SK-N-SH (cell line): ENCODE results near the gene PPIL1. TPM values are rescaled to one million over a fixed set of nuclear protein-coding genes. Genes with fewer than 3 reads are reported as not detected.

Experiments
- CTCF ChIA-PET: fragments of 300-600, 350-600 bp; formaldehyde crosslinking; extraction: SDS; loops from one replicate; lab custom pipeline; 2021; lab: Yijun Ruan, JAX
- POLR2A ChIA-PET: fragments of 350-600 bp; sonication (Branson Sonifier 250); formaldehyde crosslinking; extraction: SDS; loops from one replicate; lab custom pipeline; 2020; ENCODE audit warnings: antibody characterized with exemption, inconsistent platforms; lab: Yijun Ruan, JAX
- DNase-seq: peaks from one replicate; pipeline ENCODE4 v3.0.0; 2012
- H2AFZ ChIP-seq: fragments of 200-600 bp; sonication (generic); 2 replicates; pipeline ENCODE4 v1.8.1; 2016; ENCODE audit warnings: antibody characterized with exemption, mild to moderate bottlenecking, low read depth
- H3F3A ChIP-seq: fragments of 200-600 bp; sonication (generic); replicated peaks from 2 replicates; pipeline ENCODE3; 2016; ENCODE audit warnings: antibody characterized with exemption, mild to moderate bottlenecking; ENCODE audit not compliant: insufficient read depth
- H3K27ac ChIP-seq, 2 experiments: fragments of 200-500 bp in 1 of 2; fragments of 200-600 bp in 1 of 2; sonication (Bioruptor generic) in 1 of 2; sonication (generic), shearing (Covaris generic) in 1 of 2; 2 replicates each; pipeline versions ENCODE4 v1.5.1 to v1.6.1; 2014 to 2016; ENCODE audit warnings: low read depth in 2 of 2, inconsistent platforms in 1 of 2, low read length in 1 of 2, mild to moderate bottlenecking in 1 of 2, mixed read lengths in 1 of 2
- H3K27me3 ChIP-seq: fragments of 200-600 bp; sonication (generic), shearing (Covaris generic); 2 replicates; pipeline ENCODE4 v1.6.1; 2016; ENCODE audit warnings: mixed run types; ENCODE audit not compliant: insufficient read depth
- H3K36me3 ChIP-seq, 2 experiments: fragments of 200-500 bp in 1 of 2; fragments of 200-600 bp in 1 of 2; sonication (Bioruptor generic) in 1 of 2; sonication (generic) in 1 of 2; replicated peaks in 1 of 2; 2 replicates each; pipeline versions ENCODE3 to v1.5.1; 2014 to 2016; ENCODE audit warnings: low read length in 1 of 2, mild to moderate bottlenecking in 1 of 2; ENCODE audit not compliant: insufficient read depth in 2 of 2, control insufficient read depth in 1 of 2
- H3K4me1 ChIP-seq, 2 experiments: fragments of 200-500 bp in 1 of 2; fragments of 200-600 bp in 1 of 2; sonication (Bioruptor generic) in 1 of 2; sonication (generic), shearing (Covaris generic) in 1 of 2; 2 replicates each; pipeline versions ENCODE4 v1.5.1 to v1.6.1; 2014 to 2016; ENCODE audit warnings: low read depth in 1 of 2, low read length in 1 of 2, mixed run types in 1 of 2; ENCODE audit not compliant: insufficient read depth in 2 of 2, control insufficient read depth in 1 of 2
- H3K4me2 ChIP-seq: fragments of 200-600 bp; sonication (generic), shearing (Covaris generic); 2 replicates; pipeline ENCODE4 v1.6.1; 2017; ENCODE audit warnings: mixed run types
- H3K4me3 ChIP-seq, 2 experiments: fragments of 200-500 bp in 1 of 2; fragments of 200-600 bp in 1 of 2; sonication (Bioruptor generic) in 1 of 2; sonication (generic), shearing (Covaris generic) in 1 of 2; 2 replicates each; pipeline versions ENCODE4 v1.5.1 to v1.8.1; 2014 to 2016; ENCODE audit warnings: low read depth in 2 of 2, inconsistent platforms in 1 of 2, low read length in 1 of 2, mild to moderate bottlenecking in 1 of 2, mixed read lengths in 1 of 2, moderate library complexity in 1 of 2
- H3K79me2 ChIP-seq: fragments of 200-600 bp; sonication (generic); 2 replicates; pipeline ENCODE4 v1.8.1; 2017; ENCODE audit warnings: mild to moderate bottlenecking; ENCODE audit not compliant: insufficient read depth
- H3K9ac ChIP-seq: fragments of 200-600 bp; sonication (generic); 2 replicates; pipeline ENCODE4 v1.6.1; 2017; ENCODE audit warnings: mixed run types
- H3K9me2 ChIP-seq: fragments of 200-600 bp; sonication (generic); 2 replicates; pipeline ENCODE4 v1.6.1; 2017; ENCODE audit warnings: mixed run types
- H3K9me3 ChIP-seq: fragments of 200-600 bp; sonication (generic); 2 replicates; pipeline ENCODE4 v1.6.1; 2017; ENCODE audit warnings: mixed run types, mild to moderate bottlenecking, moderate library complexity
- H4K20me1 ChIP-seq: fragments of 200-600 bp; sonication (generic); 2 replicates; pipeline ENCODE4 v1.6.1; 2017; ENCODE audit warnings: mild to moderate bottlenecking, mixed run types; ENCODE audit not compliant: insufficient read depth
- EZH2phosphoT487 ChIP-seq: fragments of 200-600 bp; sonication (generic); IDR thresholded peaks from 2 replicates; pipeline ENCODE4 v1.6.1; 2017; ENCODE audit warnings: low read depth, mixed run types, mild to moderate bottlenecking, antibody characterized with exemption, moderate library complexity, borderline replicate concordance
- FOSL2 ChIP-seq: IDR thresholded peaks from 2 replicates; pipeline ENCODE4 v1.4.0; 2012; ENCODE audit warnings: low read depth, mild to moderate bottlenecking, moderate library complexity, borderline replicate concordance
- IRF3 ChIP-seq: fragments of 150-350 bp; IDR thresholded peaks from 2 replicates; pipeline ENCODE4 v1.6.1; 2016; ENCODE audit warnings: mild to moderate bottlenecking, low read depth, low read length
- MAX ChIP-seq: IDR thresholded peaks from 2 replicates; pipeline ENCODE4 v1.4.0; 2012; ENCODE audit warnings: low read depth
- MXI1 ChIP-seq: IDR thresholded peaks from 2 replicates; pipeline ENCODE4 v1.6.1; 2012; ENCODE audit warnings: mild to moderate bottlenecking, low read depth, low read length, improper control_type of control experiment
- NRF1 ChIP-seq: IDR thresholded peaks from 2 replicates; pipeline ENCODE4 v1.6.1; 2012; ENCODE audit warnings: low read depth, mild to moderate bottlenecking, low read length
- PBX3 ChIP-seq: IDR thresholded peaks from 2 replicates; pipeline ENCODE4; 2012
- POLR2AphosphoS5 ChIP-seq: IDR thresholded peaks from 2 replicates; pipeline ENCODE4 v1.6.1; 2012; ENCODE audit warnings: low read depth, low read length
- RAD21 ChIP-seq: IDR thresholded peaks from 2 replicates; pipeline ENCODE4 v1.6.1; 2012; ENCODE audit warnings: mild to moderate bottlenecking, low read length
- RCOR1 ChIP-seq: fragments of 150-350 bp; IDR thresholded peaks from 2 replicates; pipeline ENCODE4 v1.6.1; 2017; ENCODE audit warnings: antibody characterized with exemption, low read length
- RXRA ChIP-seq: IDR thresholded peaks from 2 replicates; pipeline ENCODE4 v1.4.0; 2012; ENCODE audit warnings: low read depth, mild to moderate bottlenecking, borderline replicate concordance
- SIN3A ChIP-seq: IDR thresholded peaks from 2 replicates; pipeline ENCODE4 v1.6.1; 2012; ENCODE audit warnings: low read depth, mild to moderate bottlenecking, low read length, moderate library complexity, borderline replicate concordance
- SMC3 ChIP-seq: IDR thresholded peaks from 2 replicates; pipeline ENCODE4 v1.6.1; 2012; ENCODE audit warnings: low read depth, low read length, improper control_type of control experiment
- TAF1 ChIP-seq: IDR thresholded peaks from 2 replicates; pipeline ENCODE4 v1.6.1; 2012; ENCODE audit warnings: low read depth, mild to moderate bottlenecking, low read length, moderate library complexity, borderline replicate concordance
- TCF12 ChIP-seq: IDR thresholded peaks from 2 replicates; pipeline ENCODE4 v1.4.0; 2012
- TEAD4 ChIP-seq: IDR thresholded peaks from 2 replicates; pipeline ENCODE4 v1.4.0; 2012; ENCODE audit warnings: mild to moderate bottlenecking, borderline replicate concordance; ENCODE audit not compliant: insufficient read depth
- USF2 ChIP-seq: fragments of 150-350 bp; IDR thresholded peaks from 2 replicates; pipeline ENCODE4 v1.6.1; 2017; ENCODE audit warnings: antibody characterized with exemption, low read length, low read depth, borderline replicate concordance
- YY1 ChIP-seq: IDR thresholded peaks from 2 replicates; pipeline ENCODE4 v1.4.0; 2012; ENCODE audit warnings: low read depth, mild to moderate bottlenecking
- ZBTB33 ChIP-seq: IDR thresholded peaks from 2 replicates; pipeline ENCODE4 v1.4.0; 2012; ENCODE audit warnings: low read depth, borderline replicate concordance
- WGBS: methylation state at CpG from one replicate; pipeline ENCODE4 v1.1.6; 2017; ENCODE audit warnings: low lambda C conversion rate; 5-methylcytosine and 5-hydroxymethylcytosine counted together
- polyA plus RNA-seq, 3 experiments: library from polyadenylated mRNA; depleted of rRNA; stranded (reverse); fragments of >200 nt; gene quantifications; 2 replicates each; pipeline ENCODE4 v1.2.3, GENCODE V29; 2012

PPIL1 gene
- polyA plus RNA-seq, 1 of the 3 experiments (the other 2 are of a cell fraction) = 36.6 TPM

- Histone ChIP-seq H3K9ac (no peak overlapping the region), H3F3A (peaks cover 20% of the 10 kb centered on the region)
- TF ChIP-seq USF2 (no peak), YY1 (no peak), ZBTB33 (no peak), MXI1 (no peak), TEAD4 (no peak), TAF1 (no peak), MAX (no peak), RAD21 (no peak)
- TF ChIP-seq, all 33 proteins: peak for 0
- H3K4me1 ChIP-seq = peaks cover 0 to 25% of the 10 kb centered on the region in 2 experiments; a peak in 2 of 4 replicates
- no peak for DNase-seq
- no peaks in the 10 kb centered on the region for H3K79me2 ChIP-seq
- CTCF ChIA-PET = interaction anchor here (1.7 kb wide), 1 partner anchor 27 kb away, joined by 7 read pairs; the partner anchor contains the start of gene C6orf89
- peak overlapping the region; percentile 48; the same call in 1 of the 2 replicates for H3K4me2 ChIP-seq
- WGBS = 75% methylated on average over 4 of the region's 4 CpGs
- peaks cover 18% of the 10 kb centered on the region for H4K20me1 ChIP-seq
- POLR2A ChIA-PET = no interaction called here
- H3K27me3 ChIP-seq = no peaks in the 10 kb centered on the region
- no peaks in the 10 kb centered on the region for H3K9me2 ChIP-seq
- H3K36me3 ChIP-seq = peaks cover 24 to 35% of the 10 kb centered on the region in 2 experiments
- no peak overlapping the region for H2AFZ ChIP-seq
- H3K9me3 ChIP-seq = no peaks in the 10 kb centered on the region
- H3K4me3 ChIP-seq = no peak overlapping the region
- H3K27ac ChIP-seq = peak overlapping the region; percentile 34 to 61; a peak in 3 of 4 replicates
These were observed 38.5 kb upstream of the PPIL1 start for GRCh38 chr6:36913082-36913481.

GRCh38 chr6:36912586-36912985 lies 38.0 kb upstream of the PPIL1 start:
- Histone ChIP-seq H3K4me2 (peak overlapping the region; percentile 48; the same call in 1 of the 2 replicates), H3K4me1 (peaks cover 0 to 25% of the 10 kb centered on the region in 2 experiments; a peak in 2 of 4 replicates), H3K79me2 (no peaks in the 10 kb centered on the region), H4K20me1 (peaks cover 18% of the 10 kb centered on the region), H3K4me3 (no peak overlapping the region), H2AFZ (no peak overlapping the region), H3K9ac (no peak overlapping the region; the same call in 1 of the 2 replicates), H3K36me3 (peaks cover 24 to 33% of the 10 kb centered on the region in 2 experiments), H3K27ac (peak overlapping the region; percentile 12 to 61; a peak in 3 of 4 replicates), H3F3A (peaks cover 20% of the 10 kb centered on the region), H3K9me3 (no peaks in the 10 kb centered on the region), H3K9me2 (no peaks in the 10 kb centered on the region), H3K27me3 (no peaks in the 10 kb centered on the region)
- DNase-seq = no peak
- ChIA-PET CTCF (no interaction called here), POLR2A (no interaction called here)
- WGBS = 24% methylated on average over 8 of the region's 8 CpGs
- TF ChIP-seq RCOR1 (no peak), NRF1 (no peak), POLR2AphosphoS5 (peak; percentile 49; the same call in 1 of the 2 replicates), TEAD4 (peak; percentile 67), SMC3 (no peak), RAD21 (no peak), IRF3 (no peak), PBX3 (peak; percentile 60; the same call in 1 of the 2 replicates), TCF12 (peak; percentile 82), RXRA (no peak; the same call in 1 of the 2 replicates), EZH2phosphoT487 (no peak), FOSL2 (peak; percentile 71; the same call in 1 of the 2 replicates), SIN3A (no peak)
